HL-60 (cell line): ENCODE results near the gene M1AP.

ENCODE experiments used
- DNase-seq, 2 experiments: peaks; one replicate each; pipeline ENCODE4 v3.0.0-alpha.2; 2010 to 2020; ENCODE audit warnings: low read depth in 1 of 2, low spot score in 1 of 2
- H3K27ac ChIP-seq: fragments of 250-450 bp; sonication (Bioruptor Pico); replicated peaks from 2 replicates; pipeline ENCODE4 v1.5.1; 2020; ENCODE audit warnings: mild to moderate bottlenecking, moderate library complexity
- H3K27me3 ChIP-seq: fragments of 250-450 bp; sonication (Bioruptor Pico); 2 replicates; pipeline ENCODE4 v1.5.1; 2021; ENCODE audit warnings: mild to moderate bottlenecking, moderate library complexity; ENCODE audit not compliant: insufficient read depth, poor library complexity, severe bottlenecking
- H3K4me3 ChIP-seq: replicated peaks from 2 replicates; pipeline ENCODE4 v1.5.1; 2011; ENCODE audit warnings: mild to moderate bottlenecking, control low read depth, low read length; ENCODE audit not compliant: insufficient read depth
- CTCF ChIP-seq: IDR thresholded peaks from one replicate; pipeline ENCODE4 v1.5.1; 2011; ENCODE audit warnings: low read length, control low read depth, inconsistent platforms; ENCODE audit not compliant: insufficient read depth
- GABPA ChIP-seq: IDR thresholded peaks from 2 replicates; pipeline ENCODE4 v1.6.1; 2012; ENCODE audit warnings: low read depth
- POLR2AphosphoS5 ChIP-seq: IDR thresholded peaks from 2 replicates; pipeline ENCODE4 v1.6.1; 2012; ENCODE audit warnings: low read depth
- REST ChIP-seq: IDR thresholded peaks from 2 replicates; pipeline ENCODE4 v1.6.1; 2012; ENCODE audit warnings: low read depth; ENCODE audit not compliant: insufficient replicate concordance
- SPI1 ChIP-seq: IDR thresholded peaks from 2 replicates; pipeline ENCODE4 v1.6.1; 2012; ENCODE audit warnings: low read depth, mild to moderate bottlenecking, borderline replicate concordance

Gene M1AP

GRCh38 chr2:74646201-74646600 lies 1.9 kb downstream of the M1AP start:
- TF ChIP-seq SPI1 (no peak), CTCF (no peak), GABPA (no peak), REST (no peak), POLR2AphosphoS5 (no peak)
- H3K27ac ChIP-seq: no peak overlapping the region
- no peak for DNase-seq
- no peaks in the 10 kb centered on the region for H3K27me3 ChIP-seq
- no peak overlapping the region for H3K4me3 ChIP-seq

GRCh38 chr2:74645344-74645743 lies 2.8 kb downstream of the M1AP start:
- Histone ChIP-seq H3K27me3 (no peaks in the 10 kb centered on the region), H3K4me3 (no peak overlapping the region), H3K27ac (no peak overlapping the region)
- no peak for DNase-seq
- TF ChIP-seq REST (no peak), CTCF (no peak)

GRCh38 chr2:74639550-74639949 lies 8.6 kb downstream of the M1AP start:
- Histone ChIP-seq H3K4me3 (no peak overlapping the region), H3K27me3 (peaks cover 4% of the 10 kb centered on the region), H3K27ac (no peak overlapping the region)
- no peak for DNase-seq
- no peak for TF ChIP-seq REST
- no peak for TF ChIP-seq SPI1
- TF ChIP-seq CTCF: no peak
- TF ChIP-seq POLR2AphosphoS5: no peak
- TF ChIP-seq GABPA: no peak
